NK-92 treated with Interleukin-12 subunit alpha and Interleukin-12 subunit beta, amount 100 ng/mL, for 24 hours (cell line): ENCODE results near the gene MYPN.
"Not testable (repeated sequence)": the region's sequence is repeated elsewhere in the genome, so short reads cannot be mapped to it uniquely, and the experiment has no call there.

Source experiments
- DNase-seq: peaks from one replicate; lab custom pipeline; 2025; lab: John Stamatoyannopoulos, UW

Gene MYPN

GRCh38 chr10:68109331-68109730 lies at the start of gene MYPN:
Gene MYPN, plus strand, starts transcription at chr10:68109488. Its CDS starts 11,951 bp downstream, at chr10:68121439.
- no peak for DNase-seq

- no peak for DNase-seq
Observed at GRCh38 chr10:68067029-68067428, 42.3 kb upstream of the MYPN start.

- DNase-seq, result no peak
Observed at GRCh38 chr10:68067508-68067907, 41.8 kb upstream of the MYPN start.

GRCh38 chr10:68073631-68074030 lies 35.7 kb upstream of the MYPN start:
- DNase-seq, result no peak

- DNase-seq, result no peak
Observed at GRCh38 chr10:68074031-68074774, 35.1 kb upstream of the MYPN start.

GRCh38 chr10:68074775-68075549 lies 34.3 kb upstream of the MYPN start, which contains the start of gene HERC4:
Gene HERC4, minus strand, starts transcription at chr10:68075283. Its CDS starts 2,175 bp downstream, at chr10:68073108.
- DNase-seq, result peak; percentile 82

GRCh38 chr10:68075550-68076004 lies 33.7 kb upstream of the MYPN start:
- no peak for DNase-seq

GRCh38 chr10:68076081-68076480 lies 33.2 kb upstream of the MYPN start:
- not testable (repeated sequence) for DNase-seq

- DNase-seq, result no peak
Observed at GRCh38 chr10:68077026-68077425, 32.3 kb upstream of the MYPN start.

- DNase-seq, result no peak
Observed at GRCh38 chr10:68079434-68079833, 29.9 kb upstream of the MYPN start.

- DNase-seq, result no peak
Observed at GRCh38 chr10:68080853-68081431, 28.3 kb upstream of the MYPN start.

- DNase-seq, result no peak
Observed at GRCh38 chr10:68081916-68082315, 27.4 kb upstream of the MYPN start.

GRCh38 chr10:68082872-68083271 lies 26.4 kb upstream of the MYPN start:
- no peak for DNase-seq

GRCh38 chr10:68083953-68084352 lies 25.3 kb upstream of the MYPN start:
- no peak for DNase-seq

- no peak for DNase-seq
Observed at GRCh38 chr10:68084469-68084868, 24.8 kb upstream of the MYPN start.

- DNase-seq, result no peak
Observed at GRCh38 chr10:68086011-68086410, 23.3 kb upstream of the MYPN start.

- no peak for DNase-seq
Observed at GRCh38 chr10:68086910-68087684, 22.2 kb upstream of the MYPN start.

GRCh38 chr10:68087685-68088401 lies 21.4 kb upstream of the MYPN start:
- DNase-seq, result no peak

GRCh38 chr10:68088740-68089139 lies 20.5 kb upstream of the MYPN start:
- DNase-seq, result no peak

- DNase-seq, result no peak
Observed at GRCh38 chr10:68090586-68090985, 18.7 kb upstream of the MYPN start.

GRCh38 chr10:68092512-68092911 lies 16.8 kb upstream of the MYPN start:
- no peak for DNase-seq
